Activated CD4-positive, alpha-beta memory T cell treated with anti-CD3 and anti-CD28 coated beads for 36 hours (primary cell): Measurements from ENCODE around the gene TMEM182. TPM values are rescaled to one million over a fixed set of nuclear protein-coding genes. Genes with fewer than 3 reads are reported as not detected.

ENCODE experiments used
- CTCF ChIA-PET: fragments of 350-600 bp; sonication (Branson Sonifier 250); formaldehyde crosslinking; loops from one replicate; lab custom pipeline; 2021; ENCODE audit warnings: antibody characterized with exemption, inconsistent platforms; lab: Charles Lee
- POLR2A ChIA-PET: fragments of 350-600 bp; sonication (Branson Sonifier 250); formaldehyde crosslinking; loops from one replicate; lab custom pipeline; 2021; ENCODE audit warnings: antibody characterized with exemption; lab: Charles Lee
- DNase-seq: peaks from one replicate; pipeline ENCODE4 v3.0.0-alpha.2; 2020
- H3K27ac Mint-ChIP-seq: one replicate; pipeline ENCODE4 v1.8.0; 2021; ENCODE audit warnings: mixed read lengths
- H3K27me3 Mint-ChIP-seq: one replicate; pipeline ENCODE4 v1.8.0; 2021; ENCODE audit warnings: mixed read lengths
- H3K36me3 Mint-ChIP-seq: one replicate; pipeline ENCODE4 v1.8.0; 2021; ENCODE audit warnings: mixed read lengths
- H3K4me1 Mint-ChIP-seq: one replicate; pipeline ENCODE4 v1.8.0; 2021; ENCODE audit warnings: low read depth, mixed read lengths
- H3K4me3 Mint-ChIP-seq: one replicate; pipeline ENCODE4 v1.8.0; 2021; ENCODE audit warnings: mild to moderate bottlenecking, mixed read lengths
- H3K9me3 Mint-ChIP-seq: one replicate; pipeline ENCODE4 v1.8.0; 2021; ENCODE audit warnings: mixed read lengths
- intact Hi-C: fragments of 100-400 bp; cut with micrococcal nuclease; formaldehyde crosslinking; loops from one replicate; pipeline ENCODE4 v1.15.1; 2023
- total RNA-seq, 2 experiments: library from RNA; stranded (reverse); gene quantifications; one replicate each; pipeline ENCODE4 v1.2.3, GENCODE V29; 2021

TMEM182 gene
- total RNA-seq, 2 experiments from 2014 or later: 3.8 to 5.8 TPM

GRCh38 chr2:102806250-102806837 is 44.5 kb downstream of the TMEM182 start:
- DNase-seq: peak; percentile 65
- ChIA-PET POLR2A (no interaction called here), CTCF (interaction anchor here (0.6 to 7.0 kb wide), 21 partner anchors 9 to 333 kb away, joined by 3 to 99 read pairs (median 4); partner anchors contain the start of genes SLC9A4 and TMEM182)
- intact Hi-C loops: loop anchor here (1.0 kb wide), 1 partner anchor 53 kb away; no protein-coding TSS in a partner anchor
- H3K36me3 Mint-ChIP-seq: peaks cover 14% of the 10 kb centered on the region
- H3K4me1 Mint-ChIP-seq: peaks cover 20% of the 10 kb centered on the region
- H3K9me3 Mint-ChIP-seq: peaks cover 18% of the 10 kb centered on the region
- no peak overlapping the region for H3K27ac Mint-ChIP-seq
- peaks cover 3% of the 10 kb centered on the region for H3K27me3 Mint-ChIP-seq
- no peak overlapping the region for H3K4me3 Mint-ChIP-seq

- H3K4me1 Mint-ChIP-seq: peaks cover 3% of the 10 kb centered on the region
- H3K27me3 Mint-ChIP-seq: peaks cover 3% of the 10 kb centered on the region
- H3K9me3 Mint-ChIP-seq: no peaks in the 10 kb centered on the region
- ChIA-PET POLR2A (no interaction called here), CTCF (interaction anchor here (1.2 kb wide), 1 partner anchor 56 kb away, joined by 4 read pairs; no protein-coding TSS in a partner anchor)
- H3K27ac Mint-ChIP-seq: no peak overlapping the region
- no peak overlapping the region for H3K4me3 Mint-ChIP-seq
- DNase-seq: no peak
- intact Hi-C loops: no loop called here
- H3K36me3 Mint-ChIP-seq: peaks cover 3% of the 10 kb centered on the region
Measured at GRCh38 chr2:102809291-102810189, 47.7 kb downstream of the TMEM182 start.

- POLR2A ChIA-PET: no interaction called here
- no peak overlapping the region for H3K27ac Mint-ChIP-seq
- CTCF ChIA-PET: interaction anchor here (1.2 kb wide), 1 partner anchor 61 kb away, joined by 4 read pairs; no protein-coding TSS in a partner anchor
- peaks cover 6% of the 10 kb centered on the region for H3K36me3 Mint-ChIP-seq
- no peak overlapping the region for H3K4me3 Mint-ChIP-seq
- H3K9me3 Mint-ChIP-seq: no peaks in the 10 kb centered on the region
- DNase-seq: no peak
- H3K27me3 Mint-ChIP-seq: no peaks in the 10 kb centered on the region
- intact Hi-C loops: no loop called here
- H3K4me1 Mint-ChIP-seq: no peaks in the 10 kb centered on the region
Measured at GRCh38 chr2:102815285-102815684, 53.5 kb downstream of the TMEM182 start.

- no peak overlapping the region for H3K27ac Mint-ChIP-seq
- H3K4me3 Mint-ChIP-seq: no peak overlapping the region
- no peaks in the 10 kb centered on the region for H3K9me3 Mint-ChIP-seq
- ChIA-PET CTCF (interaction anchor here (0.7 to 1.6 kb wide), 2 partner anchors 13 to 15 kb away, joined by 5 read pairs; no protein-coding TSS in a partner anchor), POLR2A (no interaction called here)
- intact Hi-C loops: no loop called here
- DNase-seq: no peak
- H3K36me3 Mint-ChIP-seq: no peaks in the 10 kb centered on the region
- H3K4me1 Mint-ChIP-seq: no peaks in the 10 kb centered on the region
- no peaks in the 10 kb centered on the region for H3K27me3 Mint-ChIP-seq
Measured at GRCh38 chr2:102826904-102827303, 65.1 kb downstream of the TMEM182 start.

GRCh38 chr2:102832789-102833188 is 71.0 kb downstream of the TMEM182 start:
- intact Hi-C loops: no loop called here
- Mint-ChIP-seq H3K9me3 (no peaks in the 10 kb centered on the region), H3K4me3 (no peak overlapping the region), H3K27me3 (no peaks in the 10 kb centered on the region), H3K27ac (no peak overlapping the region), H3K36me3 (no peaks in the 10 kb centered on the region), H3K4me1 (no peaks in the 10 kb centered on the region)
- CTCF ChIA-PET: no interaction called here
- DNase-seq: no peak
- POLR2A ChIA-PET: no interaction called here

- ChIA-PET POLR2A (no interaction called here), CTCF (no interaction called here)
- Mint-ChIP-seq H3K27ac (no peak overlapping the region), H3K4me3 (no peak overlapping the region), H3K9me3 (no peaks in the 10 kb centered on the region), H3K27me3 (no peaks in the 10 kb centered on the region), H3K4me1 (no peaks in the 10 kb centered on the region), H3K36me3 (no peaks in the 10 kb centered on the region)
- intact Hi-C loops: no loop called here
- DNase-seq: no peak
Measured at GRCh38 chr2:102834523-102835273, 72.9 kb downstream of the TMEM182 start.

- Mint-ChIP-seq H3K9me3 (no peaks in the 10 kb centered on the region), H3K27me3 (peaks cover 2% of the 10 kb centered on the region), H3K4me1 (no peaks in the 10 kb centered on the region), H3K4me3 (no peak overlapping the region), H3K36me3 (no peaks in the 10 kb centered on the region), H3K27ac (no peak overlapping the region)
- DNase-seq: no peak
- intact Hi-C loops: no loop called here
- CTCF ChIA-PET: interaction anchor here (0.6 to 0.9 kb wide), 3 partner anchors 28 to 613 kb away, joined by 3 read pairs; no protein-coding TSS in a partner anchor
- POLR2A ChIA-PET: no interaction called here
Measured at GRCh38 chr2:102837626-102838198, 75.9 kb downstream of the TMEM182 start.

- Mint-ChIP-seq H3K4me1 (no peaks in the 10 kb centered on the region), H3K27ac (no peak overlapping the region), H3K4me3 (no peak overlapping the region), H3K9me3 (no peaks in the 10 kb centered on the region), H3K27me3 (peaks cover 2% of the 10 kb centered on the region), H3K36me3 (no peaks in the 10 kb centered on the region)
- ChIA-PET POLR2A (no interaction called here), CTCF (interaction anchor here (0.5 to 3.2 kb wide), 11 partner anchors 9 to 1778 kb away, joined by 3 to 16 read pairs (median 3); partner anchors contain the start of gene TMEM182)
- DNase-seq: peak; percentile 19
- intact Hi-C loops: no loop called here
Measured at GRCh38 chr2:102839668-102840388, 78.0 kb downstream of the TMEM182 start.

GRCh38 chr2:102841107-102841840 is 79.4 kb downstream of the TMEM182 start:
- intact Hi-C loops: no loop called here
- no peaks in the 10 kb centered on the region for H3K36me3 Mint-ChIP-seq
- ChIA-PET CTCF (interaction anchor here (0.9 to 3.2 kb wide), 8 partner anchors 8 to 88 kb away, joined by 3 to 16 read pairs (median 5); partner anchors contain the start of gene TMEM182), POLR2A (no interaction called here)
- peaks cover 2% of the 10 kb centered on the region for H3K27me3 Mint-ChIP-seq
- H3K4me3 Mint-ChIP-seq: no peak overlapping the region
- DNase-seq: peak; percentile 23
- H3K9me3 Mint-ChIP-seq: no peaks in the 10 kb centered on the region
- H3K4me1 Mint-ChIP-seq: no peaks in the 10 kb centered on the region
- no peak overlapping the region for H3K27ac Mint-ChIP-seq

GRCh38 chr2:102843764-102844443 is 82.1 kb downstream of the TMEM182 start:
- intact Hi-C loops: no loop called here

More at GRCh38 chr2:102843764-102844443, 82.1 kb downstream of the TMEM182 start:
- H3K36me3 Mint-ChIP-seq: no peaks in the 10 kb centered on the region
- H3K4me3 Mint-ChIP-seq: no peak overlapping the region
- no peaks in the 10 kb centered on the region for H3K9me3 Mint-ChIP-seq
- H3K27ac Mint-ChIP-seq: no peak overlapping the region
- DNase-seq: no peak
- H3K4me1 Mint-ChIP-seq: no peaks in the 10 kb centered on the region
- CTCF ChIA-PET: no interaction called here
- H3K27me3 Mint-ChIP-seq: peaks cover 10% of the 10 kb centered on the region
- POLR2A ChIA-PET: no interaction called here
